H1 (cell line): ENCODE measurements around the gene INPP5J. TPM values are rescaled to one million over a fixed set of nuclear protein-coding genes. Genes with fewer than 3 reads are reported as not detected.
"Not testable (repeated sequence)": the region's sequence is repeated elsewhere in the genome, so short reads cannot be mapped to it uniquely, and the experiment has no call there.

ENCODE experiments used
- CTCF ChIA-PET: fragments of 300-600 bp; sonication (Branson Sonifier 250); formaldehyde crosslinking; loops from one replicate; lab custom pipeline; 2021; ENCODE audit not compliant: partially characterized antibody; lab: Charles Lee
- POLR2A ChIA-PET: fragments of 300-600 bp; sonication (Branson Sonifier 250); formaldehyde crosslinking; loops from one replicate; lab custom pipeline; 2021; ENCODE audit warnings: inconsistent platforms; ENCODE audit not compliant: partially characterized antibody; lab: Charles Lee
- DNase-seq, 2 experiments: peaks; one replicate each; pipeline versions ENCODE4 v3.0.0 to v3.0.0-alpha.2; 2010 to 2022; ENCODE audit warnings: low spot score in 2 of 2, low read depth in 1 of 2, mixed read lengths in 1 of 2
- FAIRE-seq: peaks from 2 replicates; lab custom pipeline; 2011; peaks lifted over from hg19 to GRCh38; lab: Jason Lieb, UNC
- H2AFZ ChIP-seq: 2 replicates; pipeline ENCODE4 v1.8.1; 2012; ENCODE audit warnings: low read length, inconsistent platforms
- H2AK5ac ChIP-seq: 2 replicates; pipeline ENCODE4 v1.6.1; 2013; ENCODE audit warnings: low read depth, low read length
- H2BK120ac ChIP-seq: replicated peaks from 2 replicates; pipeline ENCODE3; 2013; ENCODE audit warnings: low read depth, low read length, inconsistent platforms
- H2BK12ac ChIP-seq: 2 replicates; pipeline ENCODE4 v1.6.1; 2013; ENCODE audit warnings: low read depth, low read length
- H2BK15ac ChIP-seq: 2 replicates; pipeline ENCODE4 v1.6.1; 2013; ENCODE audit warnings: low read length
- H2BK20ac ChIP-seq: 2 replicates; pipeline ENCODE4 v1.6.1; 2013; ENCODE audit warnings: low read length
- H2BK5ac ChIP-seq: 2 replicates; pipeline ENCODE4 v1.6.1; 2013; ENCODE audit warnings: low read depth, low read length
- H3K14ac ChIP-seq: 2 replicates; pipeline ENCODE4 v1.6.1; 2013; ENCODE audit warnings: inconsistent platforms; ENCODE audit not compliant: insufficient read length
- H3K18ac ChIP-seq: 2 replicates; pipeline ENCODE4 v1.6.1; 2013; ENCODE audit warnings: low read length; ENCODE audit errors: extremely low read depth
- H3K23ac ChIP-seq: 2 replicates; pipeline ENCODE4 v1.6.1; 2013; ENCODE audit warnings: inconsistent platforms; ENCODE audit not compliant: insufficient read length
- H3K23me2 ChIP-seq: 2 replicates; pipeline ENCODE4 v1.6.1; 2013; ENCODE audit warnings: low read depth, low read length
- H3K27ac ChIP-seq: 2 replicates; pipeline ENCODE4 v1.6.1; 2011; ENCODE audit warnings: low read depth, low read length, inconsistent platforms
- H3K27me3 ChIP-seq, 4 experiments: replicated peaks in 1 of 4; 1 replicate in 1 of 4; 2 replicates in 3 of 4; pipeline versions ENCODE4 v1.6.1 to v1.8.1; 2011 to 2013; ENCODE audit warnings: low read length in 3 of 4, mild to moderate bottlenecking in 3 of 4, inconsistent platforms in 2 of 4, mixed read lengths in 2 of 4, moderate library complexity in 1 of 4; ENCODE audit not compliant: control insufficient read depth in 3 of 4, insufficient read depth in 3 of 4; ENCODE audit errors: extremely low read depth in 1 of 4
- H3K36me3 ChIP-seq, 4 experiments: 2 replicates each; pipeline versions ENCODE4 v1.6.1 to v1.8.1; 2011 to 2013; ENCODE audit warnings: mild to moderate bottlenecking in 4 of 4, low read length in 3 of 4, moderate library complexity in 2 of 4, control low read depth in 1 of 4, inconsistent platforms in 1 of 4; ENCODE audit not compliant: insufficient read depth in 4 of 4, control insufficient read depth in 2 of 4
- H3K4ac ChIP-seq: replicated peaks from 2 replicates; pipeline ENCODE3; 2013; ENCODE audit warnings: low read length, low read depth, mixed read lengths, inconsistent platforms; ENCODE audit not compliant: insufficient read length
- H3K4me1 ChIP-seq, 4 experiments: replicated peaks in 1 of 4; 1 replicate in 1 of 4; 2 replicates in 3 of 4; pipeline versions ENCODE4 v1.6.1 to v1.8.1; 2011 to 2013; ENCODE audit warnings: low read length in 3 of 4, inconsistent platforms in 2 of 4, mixed read lengths in 1 of 4; ENCODE audit not compliant: insufficient read depth in 4 of 4, control insufficient read depth in 3 of 4
- H3K4me2 ChIP-seq, 2 experiments: 2 replicates each; pipeline versions ENCODE4 v1.6.1 to v1.8.1; 2011 to 2013; ENCODE audit warnings: low read depth in 2 of 2, low read length in 2 of 2, control low read depth in 1 of 2, inconsistent platforms in 1 of 2, mild to moderate bottlenecking in 1 of 2; ENCODE audit not compliant: insufficient read depth in 1 of 2
- H3K4me3 ChIP-seq, 4 experiments: fragments of 200-600, 300-600 bp in 1 of 4; sonication (generic), shearing (Covaris generic), sonication (Bioruptor Twin) in 1 of 4; 2 replicates each; pipeline versions ENCODE4 v1.5.1 to v1.8.1; 2011 to 2016; ENCODE audit warnings: low read length in 4 of 4, low read depth in 3 of 4, control low read depth in 2 of 4, inconsistent platforms in 2 of 4, mild to moderate bottlenecking in 2 of 4, mixed read lengths in 1 of 4, moderate library complexity in 1 of 4; ENCODE audit not compliant: insufficient read depth in 2 of 4; ENCODE audit errors: extremely low read depth in 1 of 4
- H3K56ac ChIP-seq: replicated peaks from 2 replicates; pipeline ENCODE3; 2013; ENCODE audit warnings: low read depth, mild to moderate bottlenecking, mixed read lengths, low read length, inconsistent platforms; ENCODE audit not compliant: insufficient read length
- H3K79me1 ChIP-seq: 2 replicates; pipeline ENCODE4 v1.6.1; 2013; ENCODE audit warnings: low read depth, low read length, control low read depth
- H3K79me2 ChIP-seq, 2 experiments: 2 replicates each; pipeline versions ENCODE4 v1.6.1 to v1.8.1; 2012 to 2013; ENCODE audit warnings: low read length in 2 of 2, mild to moderate bottlenecking in 2 of 2, inconsistent platforms in 1 of 2; ENCODE audit not compliant: insufficient read depth in 2 of 2, control insufficient read depth in 1 of 2
- H3K9ac ChIP-seq, 4 experiments: replicated peaks in 1 of 4; 1 replicate in 1 of 4; 2 replicates in 3 of 4; pipeline versions ENCODE4 v1.6.1 to v1.8.1; 2011 to 2013; ENCODE audit warnings: low read depth in 3 of 4, low read length in 3 of 4, control low read depth in 2 of 4, mild to moderate bottlenecking in 2 of 4, moderate library complexity in 2 of 4, inconsistent platforms in 1 of 4; ENCODE audit errors: extremely low read depth in 1 of 4
- H3K9me3 ChIP-seq, 2 experiments: 2 replicates each; pipeline versions ENCODE4 v1.6.1 to v1.8.1; 2012 to 2013; ENCODE audit warnings: mild to moderate bottlenecking in 2 of 2, moderate library complexity in 2 of 2, control low read depth in 1 of 2, inconsistent platforms in 1 of 2, low read depth in 1 of 2, low read length in 1 of 2, mixed read lengths in 1 of 2; ENCODE audit not compliant: insufficient read depth in 2 of 2
- H4K20me1 ChIP-seq, 2 experiments: replicated peaks in 1 of 2; 2 replicates each; pipeline versions ENCODE3 to v1.8.1; 2011 to 2013; ENCODE audit warnings: inconsistent platforms in 2 of 2, low read length in 2 of 2, mild to moderate bottlenecking in 1 of 2; ENCODE audit not compliant: insufficient read depth in 2 of 2, control insufficient read depth in 1 of 2
- H4K5ac ChIP-seq: 2 replicates; pipeline ENCODE4 v1.6.1; 2013; ENCODE audit warnings: low read length, low read depth, mixed read lengths, inconsistent platforms; ENCODE audit not compliant: insufficient read length
- H4K8ac ChIP-seq: 2 replicates; pipeline ENCODE4 v1.8.0; 2013; ENCODE audit warnings: mild to moderate bottlenecking, moderate library complexity, low read length, inconsistent platforms; ENCODE audit not compliant: insufficient read depth; ENCODE audit errors: extremely low read depth
- H4K91ac ChIP-seq: replicated peaks from 2 replicates; pipeline ENCODE3; 2013; ENCODE audit warnings: low read length, mixed read lengths, inconsistent platforms; ENCODE audit not compliant: insufficient read length
- WGBS, 2 experiments: shearing (Covaris generic) in 1 of 2; methylation state at CpG; one replicate each; pipeline versions ENCODE4 v1.1.6 to v1.1.7; 2013 to 2015; ENCODE audit warnings: low lambda C conversion rate in 2 of 2, mixed read lengths in 2 of 2, inconsistent platforms in 1 of 2, low coverage in 1 of 2, missing lambda C conversion rate in 1 of 2; ENCODE audit not compliant: insufficient replicate concordance in 2 of 2, insufficient coverage in 1 of 2, insufficient read length in 1 of 2; ENCODE audit errors: extremely low coverage in 1 of 2, missing lambda C conversion rate in 1 of 2; 5-methylcytosine and 5-hydroxymethylcytosine counted together
- polyA plus RNA-seq, 7 experiments: library from polyadenylated mRNA; depleted of rRNA in 3 of 7; stranded (reverse) in 5 of 7; unstranded in 2 of 7; fragments of >200 nt in 5 of 7; fragments of 200-250 nt in 2 of 7; gene quantifications; 1 replicate in 5 of 7; 2 replicates in 1 of 7; 4 replicates in 1 of 7; pipeline versions ENCODE4 v1.2.1 to v1.2.3, GENCODE V29; 2011 to 2013; ENCODE audit warnings: missing spikeins in 2 of 7, mixed read lengths in 2 of 7
- total RNA-seq: library from RNA; stranded (reverse); fragmentation: NEBNext Ultra II Directional; extraction: Animal tissue kit (Norgen Biotek cat#: 25700); gene quantifications from 2 replicates; pipeline ENCODE4 v1.2.1, GENCODE V29; 2021

The INPP5J gene
- total and polyA plus RNA-seq, 2 of the 8 experiments (the other 6 are each of a cell fraction or from before 2014, with no cell fraction given): 5.4 to 6.0 TPM

- H4K5ac ChIP-seq, H3K18ac ChIP-seq, H3K9me3 ChIP-seq, H2BK5ac ChIP-seq, FAIRE-seq, H2BK120ac ChIP-seq, H3K14ac ChIP-seq, H2BK12ac ChIP-seq, H2BK15ac ChIP-seq, H3K27me3 ChIP-seq, H4K8ac ChIP-seq, H3K23ac ChIP-seq, DNase-seq, H4K91ac ChIP-seq, H3K4me3 ChIP-seq, H3K4me2 ChIP-seq, H4K20me1 ChIP-seq, H3K27ac ChIP-seq, H3K9ac ChIP-seq, H2AK5ac ChIP-seq, H3K79me1 ChIP-seq, H3K56ac ChIP-seq, H3K23me2 ChIP-seq, H3K36me3 ChIP-seq, H2BK20ac ChIP-seq, H3K4ac ChIP-seq, H3K79me2 ChIP-seq, H2AFZ ChIP-seq: not testable (repeated sequence)
- H3K4me1 ChIP-seq: peaks cover 0 to 18% (median 8%) of the 10 kb centered on the region in 4 experiments; a peak in 6 of 7 replicates
- 87% methylated on average over 2 of the region's 2 CpGs; no CpG with 5 or more reads in 1 of the 2 experiments for WGBS, 2 experiments
- ChIA-PET CTCF (interaction anchor here (1.2 to 13.3 kb wide), 3 partner anchors 10 to 29 kb away, joined by 3 to 207 read pairs (median 11); partner anchors contain the start of gene SELENOM), POLR2A (interaction anchor here (1.2 to 12.2 kb wide), 3 partner anchors 14 to 109 kb away, joined by 3 to 220 read pairs (median 9); partner anchors contain the start of genes MORC2 and TUG1)
These were observed 44.4 kb upstream of the INPP5J start for GRCh38 chr22:31078389-31078788.
